K562 (cell line): ENCODE results near the gene BCAS3. TPM values are rescaled to one million over a fixed set of nuclear protein-coding genes. Genes with fewer than 3 reads are reported as not detected.

ENCODE experiments used
- ATAC-seq: fragments of 200-7000 bp; cut with Tn5 transposase; 3 replicates; pipeline ENCODE4 v1.9.1; 2020; ENCODE audit warnings: moderate library complexity
- BruUV-seq: library from RNA; stranded (reverse); fragments of 400-500 nt; replicated peaks from 2 replicates; lab custom pipeline; 2021; lab: Mats Ljungman, UMichigan
- CTCF ChIA-PET: fragments of 300-600 bp; formaldehyde crosslinking; extraction: SDS; loops from one replicate; lab custom pipeline; 2021; ENCODE audit warnings: low intra/inter-chr PET ratio; lab: Yijun Ruan, JAX
- POLR2A ChIA-PET: fragments of 300-600, 350-650 bp; sonication (Branson Sonifier 250); formaldehyde crosslinking; extraction: SDS; loops from one replicate; lab custom pipeline; 2021; ENCODE audit warnings: antibody characterized with exemption, inconsistent platforms; lab: Yijun Ruan, JAX
- DNase-seq, 4 experiments: peaks; one replicate each; pipeline versions ENCODE4 v3.0.0 to v3.0.0-alpha.2; 2011 to 2018; ENCODE audit warnings: low spot score in 3 of 4, mixed read lengths in 3 of 4; ENCODE audit errors: extremely low read depth in 1 of 4
- FAIRE-seq: peaks from 2 replicates; lab custom pipeline; 2011; peaks lifted over from hg19 to GRCh38; lab: Jason Lieb, UNC
- H2AFZ ChIP-seq: 2 replicates; pipeline ENCODE4 v1.6.0; 2011; ENCODE audit warnings: low read depth, low read length, control low read depth, inconsistent platforms
- H3K27ac ChIP-seq: fragments of 200-600 bp; 3 replicates; pipeline ENCODE4 v1.8.0; 2011; ENCODE audit warnings: low read depth, mild to moderate bottlenecking, control low read depth, inconsistent platforms, low read length, moderate library complexity, mixed read lengths; ENCODE audit errors: extremely low read depth
- H3K27me3 ChIP-seq, 2 experiments: fragments of 300-600 bp in 1 of 2; 2 replicates in 1 of 2; 3 replicates in 1 of 2; pipeline versions ENCODE4 v1.6.0 to v1.8.0; 2011; ENCODE audit warnings: inconsistent platforms in 2 of 2, low read length in 2 of 2, mild to moderate bottlenecking in 1 of 2, mixed read lengths in 1 of 2, moderate library complexity in 1 of 2; ENCODE audit not compliant: control insufficient read depth in 2 of 2, insufficient read depth in 2 of 2
- H3K36me3 ChIP-seq: fragments of 300-600 bp; 3 replicates; pipeline ENCODE4 v1.8.0; 2011; ENCODE audit warnings: mild to moderate bottlenecking, low read length, inconsistent platforms; ENCODE audit not compliant: control insufficient read depth, insufficient read depth
- H3K4me1 ChIP-seq, 2 experiments: fragments of 200-600 bp in 1 of 2; replicated peaks in 1 of 2; 2 replicates in 1 of 2; 3 replicates in 1 of 2; pipeline versions ENCODE4 v1.5.1 to v1.8.0; 2011; ENCODE audit warnings: inconsistent platforms in 2 of 2, low read length in 2 of 2, mild to moderate bottlenecking in 1 of 2, mixed read lengths in 1 of 2, moderate library complexity in 1 of 2; ENCODE audit not compliant: control insufficient read depth in 2 of 2, insufficient read depth in 2 of 2
- H3K4me2 ChIP-seq: 2 replicates; pipeline ENCODE4 v1.6.1; 2011; ENCODE audit warnings: low read length, control low read depth, inconsistent platforms, mixed read lengths; ENCODE audit not compliant: insufficient read depth
- H3K4me3 ChIP-seq: fragments of 200-600 bp; sonication (generic), shearing (Covaris generic); 2 replicates; pipeline ENCODE4 v1.5.1; 2016; ENCODE audit warnings: control low read depth, inconsistent platforms
- H3K79me2 ChIP-seq: fragments of 200-600 bp; 3 replicates; pipeline ENCODE4 v1.8.0; 2011; ENCODE audit warnings: low read length, inconsistent platforms; ENCODE audit not compliant: control insufficient read depth, insufficient read depth
- H3K9ac ChIP-seq, 2 experiments: 2 replicates each; pipeline versions ENCODE4 v1.6.0 to v1.6.1; 2011; ENCODE audit warnings: low read depth in 2 of 2, low read length in 2 of 2, control low read depth in 1 of 2, inconsistent platforms in 1 of 2, mild to moderate bottlenecking in 1 of 2, mixed read lengths in 1 of 2; ENCODE audit not compliant: insufficient read depth in 1 of 2
- H3K9me1 ChIP-seq: one replicate; pipeline ENCODE4 v1.6.0; 2011; ENCODE audit warnings: inconsistent platforms, mild to moderate bottlenecking, low read length, moderate library complexity; ENCODE audit not compliant: control insufficient read depth, insufficient read depth
- H3K9me3 ChIP-seq: replicated peaks from 2 replicates; pipeline ENCODE4 v1.5.1; 2011; ENCODE audit warnings: low read depth, low read length, inconsistent platforms; ENCODE audit not compliant: control insufficient read depth, insufficient read depth
- H4K20me1 ChIP-seq: replicated peaks from 2 replicates; pipeline ENCODE4 v1.6.1; 2011; ENCODE audit warnings: low read length, inconsistent platforms, mixed read lengths; ENCODE audit not compliant: control insufficient read depth, insufficient read depth
- CHD1 ChIP-seq: fragments of 200-600 bp; sonication (generic); IDR thresholded peaks from one replicate; pipeline ENCODE4 v1.6.1; 2012; ENCODE audit warnings: mild to moderate bottlenecking, moderate library complexity, low read length, inconsistent platforms
- GATAD2B ChIP-seq: fragments of 450-650 bp; IDR thresholded peaks from 2 replicates; pipeline ENCODE4 v1.6.1; 2017; ENCODE audit warnings: mild to moderate bottlenecking, borderline replicate concordance
- HNRNPUL1 ChIP-seq: fragments of 200-400 bp; formaldehyde crosslinking; IDR thresholded peaks from 2 replicates; pipeline ENCODE4 v1.6.1; 2017; ENCODE audit warnings: low read length
- MXI1 ChIP-seq: IDR thresholded peaks from 2 replicates; pipeline ENCODE4 v1.6.1; 2011; ENCODE audit warnings: low read depth, mild to moderate bottlenecking, improper control_type of control experiment, low read length
- PTBP1 ChIP-seq: fragments of 200-400 bp; formaldehyde crosslinking; IDR thresholded peaks from 2 replicates; pipeline ENCODE4 v1.6.1; 2017; ENCODE audit warnings: low read depth, low read length
- WGBS: fragments of 100-300 bp; shearing (Covaris generic); methylation state at CpG from one replicate; pipeline ENCODE4 v1.1.6; 2016; ENCODE audit warnings: low coverage, mixed read lengths; ENCODE audit not compliant: insufficient coverage; ENCODE audit errors: missing lambda C conversion rate; 5-methylcytosine and 5-hydroxymethylcytosine counted together
- in situ Hi-C: fragments of 300-500 bp; cut with MboI; formaldehyde crosslinking; loops from 4 replicates; pipeline ENCODE4 v1.15.0; 2018; ENCODE audit warnings: inconsistent platforms, mixed read lengths
- intact Hi-C: fragments of 100-400 bp; cut with micrococcal nuclease; formaldehyde crosslinking; loops from 2 replicates; pipeline ENCODE4 v1.14.2; 2022
- polyA plus RNA-seq, 8 experiments: library from polyadenylated mRNA; depleted of rRNA in 4 of 8; stranded (reverse) in 5 of 8; unstranded in 3 of 8; fragments of >200 nt; fragmentation: Nextera tagmentation in 2 of 8; fragmentation: Illumina TruSeq in 1 of 8; extraction: Ambion mirVana in 2 of 8; extraction: Trizol in 1 of 8; gene quantifications; 2 replicates each; pipeline versions ENCODE4 v1.2.1 to v1.2.3, GENCODE V29; 2011 to 2014; ENCODE audit warnings: inconsistent platforms in 1 of 8, missing spikeins in 1 of 8
- total RNA-seq, 7 experiments: library from RNA; depleted of rRNA in 6 of 7; stranded (reverse); fragments of >200 nt in 6 of 7; fragmentation: Illumina TruSeq in 2 of 7; extraction: Trizol in 2 of 7; gene quantifications; 2 replicates each; pipeline versions ENCODE4 v1.2.1 to v1.2.3, GENCODE V29; 2011 to 2021; ENCODE audit warnings: low replicate concordance in 1 of 7
- TF ChIP-seq, protein P1 (sequence below), 3 experiments: fragments of 200-800 bp in 1 of 3; fragments of 250-450 bp in 1 of 3; fragments of 450-650 bp in 1 of 3; sonication (Bioruptor Pico) in 1 of 3; sonication (Bioruptor generic) in 1 of 3; formaldehyde crosslinking in 1 of 3; IDR thresholded peaks; 2 replicates each; pipeline versions ENCODE4 v1.6.1 to v1.8.0; 2016 to 2022; ENCODE audit warnings: mild to moderate bottlenecking in 2 of 3, missing genetic modification characterization in 2 of 3, missing compliant biosample characterization in 1 of 3, moderate library complexity in 1 of 3
- TF ChIP-seq, protein P2 (sequence below): sonication (generic); formaldehyde crosslinking; IDR thresholded peaks from 2 replicates; pipeline ENCODE4 v1.8.1; 2023; ENCODE audit warnings: mild to moderate bottlenecking, missing genetic modification reagents, moderate library complexity
- TF ChIP-seq, protein P3 (sequence below): sonication (generic); formaldehyde crosslinking; IDR thresholded peaks from 2 replicates; pipeline ENCODE4 v1.8.0; 2022; ENCODE audit warnings: mild to moderate bottlenecking, missing genetic modification reagents

Gene BCAS3
- total and polyA plus RNA-seq, 9 of the 15 experiments (the other 6 are each of a cell fraction or from before 2014, with no cell fraction given), result 1.9 to 5.5 (median 3.5) TPM

DNA sequence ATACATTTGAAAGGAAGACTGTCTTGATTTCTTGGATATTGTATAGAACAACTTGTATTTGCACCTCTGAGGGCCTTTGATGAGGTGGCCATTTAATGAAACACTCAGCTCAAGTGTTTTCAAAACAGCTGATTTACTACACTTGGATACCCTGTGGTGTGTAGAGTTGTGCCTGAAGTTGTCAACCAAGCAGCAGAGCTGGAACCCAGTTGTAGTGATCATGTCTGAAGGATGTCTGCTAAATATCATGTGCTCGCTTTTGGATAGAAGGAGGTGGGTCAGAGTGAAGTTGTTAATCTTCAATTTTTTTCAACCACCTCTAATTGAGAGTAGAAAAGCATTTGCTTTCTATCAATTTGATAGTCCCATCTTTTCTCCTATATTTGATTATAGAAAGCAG is 546.1 kb downstream of the BCAS3 start:
- TF ChIP-seq, protein P1, sequence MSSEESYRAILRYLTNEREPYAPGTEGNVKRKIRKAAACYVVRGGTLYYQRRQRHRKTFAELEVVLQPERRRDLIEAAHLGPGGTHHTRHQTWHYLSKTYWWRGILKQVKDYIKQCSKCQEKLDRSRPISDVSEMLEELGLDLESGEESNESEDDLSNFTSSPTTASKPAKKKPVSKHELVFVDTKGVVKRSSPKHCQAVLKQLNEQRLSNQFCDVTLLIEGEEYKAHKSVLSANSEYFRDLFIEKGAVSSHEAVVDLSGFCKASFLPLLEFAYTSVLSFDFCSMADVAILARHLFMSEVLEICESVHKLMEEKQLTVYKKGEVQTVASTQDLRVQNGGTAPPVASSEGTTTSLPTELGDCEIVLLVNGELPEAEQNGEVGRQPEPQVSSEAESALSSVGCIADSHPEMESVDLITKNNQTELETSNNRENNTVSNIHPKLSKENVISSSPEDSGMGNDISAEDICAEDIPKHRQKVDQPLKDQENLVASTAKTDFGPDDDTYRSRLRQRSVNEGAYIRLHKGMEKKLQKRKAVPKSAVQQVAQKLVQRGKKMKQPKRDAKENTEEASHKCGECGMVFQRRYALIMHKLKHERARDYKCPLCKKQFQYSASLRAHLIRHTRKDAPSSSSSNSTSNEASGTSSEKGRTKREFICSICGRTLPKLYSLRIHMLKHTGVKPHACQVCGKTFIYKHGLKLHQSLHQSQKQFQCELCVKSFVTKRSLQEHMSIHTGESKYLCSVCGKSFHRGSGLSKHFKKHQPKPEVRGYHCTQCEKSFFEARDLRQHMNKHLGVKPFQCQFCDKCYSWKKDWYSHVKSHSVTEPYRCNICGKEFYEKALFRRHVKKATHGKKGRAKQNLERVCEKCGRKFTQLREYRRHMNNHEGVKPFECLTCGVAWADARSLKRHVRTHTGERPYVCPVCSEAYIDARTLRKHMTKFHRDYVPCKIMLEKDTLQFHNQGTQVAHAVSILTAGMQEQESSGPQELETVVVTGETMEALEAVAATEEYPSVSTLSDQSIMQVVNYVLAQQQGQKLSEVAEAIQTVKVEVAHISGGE (CRISPR knock-in tag; IDR thresholded peaks at IDR 0.05), result peak in 1 of 3 experiments; percentile 87; a peak in 2 of 6 replicates
- TF ChIP-seq, protein P2, sequence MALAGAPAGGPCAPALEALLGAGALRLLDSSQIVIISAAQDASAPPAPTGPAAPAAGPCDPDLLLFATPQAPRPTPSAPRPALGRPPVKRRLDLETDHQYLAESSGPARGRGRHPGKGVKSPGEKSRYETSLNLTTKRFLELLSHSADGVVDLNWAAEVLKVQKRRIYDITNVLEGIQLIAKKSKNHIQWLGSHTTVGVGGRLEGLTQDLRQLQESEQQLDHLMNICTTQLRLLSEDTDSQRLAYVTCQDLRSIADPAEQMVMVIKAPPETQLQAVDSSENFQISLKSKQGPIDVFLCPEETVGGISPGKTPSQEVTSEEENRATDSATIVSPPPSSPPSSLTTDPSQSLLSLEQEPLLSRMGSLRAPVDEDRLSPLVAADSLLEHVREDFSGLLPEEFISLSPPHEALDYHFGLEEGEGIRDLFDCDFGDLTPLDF, result no peak
- TF ChIP-seq HNRNPUL1, result no peak
- TF ChIP-seq PTBP1, result no peak
- TF ChIP-seq, protein P3, sequence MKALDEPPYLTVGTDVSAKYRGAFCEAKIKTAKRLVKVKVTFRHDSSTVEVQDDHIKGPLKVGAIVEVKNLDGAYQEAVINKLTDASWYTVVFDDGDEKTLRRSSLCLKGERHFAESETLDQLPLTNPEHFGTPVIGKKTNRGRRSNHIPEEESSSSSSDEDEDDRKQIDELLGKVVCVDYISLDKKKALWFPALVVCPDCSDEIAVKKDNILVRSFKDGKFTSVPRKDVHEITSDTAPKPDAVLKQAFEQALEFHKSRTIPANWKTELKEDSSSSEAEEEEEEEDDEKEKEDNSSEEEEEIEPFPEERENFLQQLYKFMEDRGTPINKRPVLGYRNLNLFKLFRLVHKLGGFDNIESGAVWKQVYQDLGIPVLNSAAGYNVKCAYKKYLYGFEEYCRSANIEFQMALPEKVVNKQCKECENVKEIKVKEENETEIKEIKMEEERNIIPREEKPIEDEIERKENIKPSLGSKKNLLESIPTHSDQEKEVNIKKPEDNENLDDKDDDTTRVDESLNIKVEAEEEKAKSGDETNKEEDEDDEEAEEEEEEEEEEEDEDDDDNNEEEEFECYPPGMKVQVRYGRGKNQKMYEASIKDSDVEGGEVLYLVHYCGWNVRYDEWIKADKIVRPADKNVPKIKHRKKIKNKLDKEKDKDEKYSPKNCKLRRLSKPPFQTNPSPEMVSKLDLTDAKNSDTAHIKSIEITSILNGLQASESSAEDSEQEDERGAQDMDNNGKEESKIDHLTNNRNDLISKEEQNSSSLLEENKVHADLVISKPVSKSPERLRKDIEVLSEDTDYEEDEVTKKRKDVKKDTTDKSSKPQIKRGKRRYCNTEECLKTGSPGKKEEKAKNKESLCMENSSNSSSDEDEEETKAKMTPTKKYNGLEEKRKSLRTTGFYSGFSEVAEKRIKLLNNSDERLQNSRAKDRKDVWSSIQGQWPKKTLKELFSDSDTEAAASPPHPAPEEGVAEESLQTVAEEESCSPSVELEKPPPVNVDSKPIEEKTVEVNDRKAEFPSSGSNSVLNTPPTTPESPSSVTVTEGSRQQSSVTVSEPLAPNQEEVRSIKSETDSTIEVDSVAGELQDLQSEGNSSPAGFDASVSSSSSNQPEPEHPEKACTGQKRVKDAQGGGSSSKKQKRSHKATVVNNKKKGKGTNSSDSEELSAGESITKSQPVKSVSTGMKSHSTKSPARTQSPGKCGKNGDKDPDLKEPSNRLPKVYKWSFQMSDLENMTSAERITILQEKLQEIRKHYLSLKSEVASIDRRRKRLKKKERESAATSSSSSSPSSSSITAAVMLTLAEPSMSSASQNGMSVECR (CRISPR knock-in tag), result no peak
- no peak for TF ChIP-seq GATAD2B
- no peak for TF ChIP-seq MXI1
- no peak for TF ChIP-seq CHD1
- Histone ChIP-seq H3K9me3 (no peaks in the 10 kb centered on the region), H3K4me3 (no peak overlapping the region), H4K20me1 (no peaks in the 10 kb centered on the region), H2AFZ (no peak overlapping the region), H3K27me3 (peaks cover 7 to 11% of the 10 kb centered on the region in 2 experiments; a peak in 3 of 5 replicates), H3K79me2 (no peaks in the 10 kb centered on the region), H3K27ac (no peak overlapping the region), H3K4me1 (no peaks in the 10 kb centered on the region), H3K4me2 (no peak overlapping the region), H3K36me3 (no peaks in the 10 kb centered on the region), H3K9me1 (no peaks in the 10 kb centered on the region), H3K9ac (no peak overlapping the region)
- no TSS peak for BruUV-seq
- FAIRE-seq (no peak), ATAC-seq (no peak), DNase-seq (no peak)
- ChIA-PET CTCF (no interaction called here), POLR2A (interaction anchor here (1.4 kb wide), 1 partner anchor 14 kb away, joined by 4 read pairs; no protein-coding TSS in a partner anchor)
- intact Hi-C loops, result no loop called here
- 0% methylated on average over 1 of the region's 1 CpG for WGBS
- in situ Hi-C loops, result no loop called here
